ENCODE measurements around the gene CAPZB. TPM values are rescaled to one million over a fixed set of nuclear protein-coding genes. Genes with fewer than 3 reads are reported as not detected.

The CAPZB gene
- total RNA-seq, 1 donor from 2014 or later, result 217 TPM

DNA sequence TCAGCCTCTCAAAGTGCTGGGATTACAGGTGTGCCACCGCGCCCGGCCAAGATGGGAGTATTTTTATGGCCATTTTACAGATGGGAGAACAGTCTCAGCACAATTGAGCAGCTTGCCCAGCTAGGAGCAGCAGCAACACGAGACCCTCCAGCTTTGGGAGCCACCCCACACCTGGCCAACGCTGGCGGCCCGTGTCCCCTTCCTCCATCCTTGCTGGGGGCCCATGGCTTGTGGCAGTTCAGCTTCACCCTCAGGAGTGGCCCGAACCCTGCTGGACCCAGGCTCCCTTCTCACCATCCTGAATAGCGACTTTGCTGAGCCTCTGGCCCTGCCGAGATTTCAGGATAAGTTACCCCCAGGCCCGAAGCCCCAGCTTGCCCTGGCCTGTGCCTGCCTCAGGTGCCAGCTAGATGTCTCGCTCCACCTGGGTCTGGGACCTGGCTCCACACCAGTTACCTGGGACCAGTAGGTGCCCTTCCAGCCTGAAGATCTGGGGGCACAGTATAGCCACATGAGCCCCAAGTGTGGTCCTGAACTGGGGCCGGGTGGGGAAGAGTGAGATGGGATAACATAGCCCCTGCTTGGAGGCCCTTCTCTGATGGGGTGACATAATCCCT lies 154.0 kb downstream of the CAPZB start:
- H3K9me3 ChIP-seq (replicated peaks), result no peaks in the 10 kb centered on the region
- H3K27me3 ChIP-seq (ENCODE audit: low read depth), result no peaks in the 10 kb centered on the region
- TF ChIP-seq, protein P1, sequence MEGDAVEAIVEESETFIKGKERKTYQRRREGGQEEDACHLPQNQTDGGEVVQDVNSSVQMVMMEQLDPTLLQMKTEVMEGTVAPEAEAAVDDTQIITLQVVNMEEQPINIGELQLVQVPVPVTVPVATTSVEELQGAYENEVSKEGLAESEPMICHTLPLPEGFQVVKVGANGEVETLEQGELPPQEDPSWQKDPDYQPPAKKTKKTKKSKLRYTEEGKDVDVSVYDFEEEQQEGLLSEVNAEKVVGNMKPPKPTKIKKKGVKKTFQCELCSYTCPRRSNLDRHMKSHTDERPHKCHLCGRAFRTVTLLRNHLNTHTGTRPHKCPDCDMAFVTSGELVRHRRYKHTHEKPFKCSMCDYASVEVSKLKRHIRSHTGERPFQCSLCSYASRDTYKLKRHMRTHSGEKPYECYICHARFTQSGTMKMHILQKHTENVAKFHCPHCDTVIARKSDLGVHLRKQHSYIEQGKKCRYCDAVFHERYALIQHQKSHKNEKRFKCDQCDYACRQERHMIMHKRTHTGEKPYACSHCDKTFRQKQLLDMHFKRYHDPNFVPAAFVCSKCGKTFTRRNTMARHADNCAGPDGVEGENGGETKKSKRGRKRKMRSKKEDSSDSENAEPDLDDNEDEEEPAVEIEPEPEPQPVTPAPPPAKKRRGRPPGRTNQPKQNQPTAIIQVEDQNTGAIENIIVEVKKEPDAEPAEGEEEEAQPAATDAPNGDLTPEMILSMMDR (IDR thresholded peaks at IDR 0.05; ENCODE audit: borderline replicate concordance), result no peak
- intact Hi-C loops (cut with micrococcal nuclease), result no loop called here
- H3K27ac ChIP-seq (replicated peaks), result no peak overlapping the region
- no peaks in the 10 kb centered on the region for H3K4me1 ChIP-seq
- peaks cover 27% of the 10 kb centered on the region for H3K36me3 ChIP-seq
- no peak overlapping the region for H3K4me3 ChIP-seq
- DNase-seq, result no peak

GRCh38 chr1:19330449-19331135 lies 154.7 kb downstream of the CAPZB start:
- Histone ChIP-seq H3K27me3 (ENCODE audit: low read depth) (no peaks in the 10 kb centered on the region), H3K9me3 (replicated peaks) (no peaks in the 10 kb centered on the region), H3K4me3 (no peak overlapping the region), H3K4me1 (no peaks in the 10 kb centered on the region), H3K27ac (replicated peaks) (no peak overlapping the region), H3K36me3 (peaks cover 34% of the 10 kb centered on the region)
- intact Hi-C loops (cut with micrococcal nuclease), result no loop called here
- no peak for DNase-seq
- TF ChIP-seq, protein P1 (IDR thresholded peaks at IDR 0.05; ENCODE audit: borderline replicate concordance), result no peak

- H3K36me3 ChIP-seq, result peaks cover 44% of the 10 kb centered on the region
- TF ChIP-seq, protein P1 (IDR thresholded peaks at IDR 0.05; ENCODE audit: borderline replicate concordance), result no peak
- no peaks in the 10 kb centered on the region for H3K27me3 ChIP-seq (ENCODE audit: low read depth)
- H3K27ac ChIP-seq (replicated peaks), result no peak overlapping the region
- H3K4me3 ChIP-seq, result no peak overlapping the region
- no peaks in the 10 kb centered on the region for H3K4me1 ChIP-seq
- no peaks in the 10 kb centered on the region for H3K9me3 ChIP-seq (replicated peaks)
- DNase-seq, result no peak
- intact Hi-C loops (cut with micrococcal nuclease), result no loop called here
Observed at GRCh38 chr1:19329611-19330010, 155.7 kb downstream of the CAPZB start.

- Histone ChIP-seq H3K4me1 (no peaks in the 10 kb centered on the region), H3K36me3 (peaks cover 48% of the 10 kb centered on the region), H3K4me3 (no peak overlapping the region), H3K9me3 (replicated peaks) (no peaks in the 10 kb centered on the region), H3K27me3 (ENCODE audit: low read depth) (no peaks in the 10 kb centered on the region), H3K27ac (replicated peaks) (no peak overlapping the region)
- no peak for DNase-seq
- intact Hi-C loops (cut with micrococcal nuclease), result no loop called here
- TF ChIP-seq, protein P1 (IDR thresholded peaks at IDR 0.05; ENCODE audit: borderline replicate concordance), result no peak
Observed at GRCh38 chr1:19329188-19329587, 156.2 kb downstream of the CAPZB start.

- H3K4me3 ChIP-seq, result no peak overlapping the region
- TF ChIP-seq, protein P1 (IDR thresholded peaks at IDR 0.05; ENCODE audit: borderline replicate concordance), result no peak
- H3K4me1 ChIP-seq, result no peaks in the 10 kb centered on the region
- no peaks in the 10 kb centered on the region for H3K27me3 ChIP-seq (ENCODE audit: low read depth)
- H3K36me3 ChIP-seq, result peaks cover 55% of the 10 kb centered on the region
- no peaks in the 10 kb centered on the region for H3K9me3 ChIP-seq (replicated peaks)
- DNase-seq, result no peak
- intact Hi-C loops (cut with micrococcal nuclease), result no loop called here
- H3K27ac ChIP-seq (replicated peaks), result no peak overlapping the region
Observed at GRCh38 chr1:19328486-19328885, 156.9 kb downstream of the CAPZB start.
